ENCODE measurements around the gene RRP1B.

DNA sequence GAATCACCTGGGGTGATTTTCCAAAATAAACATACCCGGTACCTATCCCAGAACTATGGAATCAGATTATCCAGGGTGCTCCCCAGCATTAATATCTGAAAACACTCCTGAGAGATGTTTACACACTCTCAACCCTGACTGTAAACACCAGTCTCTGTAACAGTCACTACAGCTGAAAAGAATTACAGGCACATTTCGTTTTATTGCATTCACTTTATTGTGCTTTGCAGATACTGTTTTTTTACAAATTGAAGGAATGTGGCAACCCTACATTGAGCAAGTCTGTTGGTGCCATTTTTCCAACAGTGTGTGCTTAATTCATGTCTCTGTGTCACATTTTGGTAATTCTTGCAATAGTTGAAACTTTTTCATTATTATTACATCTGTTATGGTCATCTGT is 31.8 kb upstream of the RRP1B start:
- TF ChIP-seq RAD21 (IDR thresholded peaks at IDR 0.05; ENCODE audit: low read depth) (no peak), TEAD4 (IDR thresholded peaks at IDR 0.05) (no peak), MAX (IDR thresholded peaks at IDR 0.05) (no peak), TAF1 (IDR thresholded peaks at IDR 0.05; ENCODE audit: low read depth) (no peak), TCF12 (IDR thresholded peaks at IDR 0.05; ENCODE audit: low read depth) (no peak), CREB1 (IDR thresholded peaks at IDR 0.05; ENCODE audit: low read depth) (no peak), YY1 (IDR thresholded peaks at IDR 0.05; ENCODE audit: low read depth) (no peak), CEBPB (IDR thresholded peaks at IDR 0.05) (no peak), NFIC (IDR thresholded peaks at IDR 0.05) (no peak), EGR1 (IDR thresholded peaks at IDR 0.05) (no peak)
